Measurements from ENCODE around the gene TMEM255B.

TMEM255B gene

DNA sequence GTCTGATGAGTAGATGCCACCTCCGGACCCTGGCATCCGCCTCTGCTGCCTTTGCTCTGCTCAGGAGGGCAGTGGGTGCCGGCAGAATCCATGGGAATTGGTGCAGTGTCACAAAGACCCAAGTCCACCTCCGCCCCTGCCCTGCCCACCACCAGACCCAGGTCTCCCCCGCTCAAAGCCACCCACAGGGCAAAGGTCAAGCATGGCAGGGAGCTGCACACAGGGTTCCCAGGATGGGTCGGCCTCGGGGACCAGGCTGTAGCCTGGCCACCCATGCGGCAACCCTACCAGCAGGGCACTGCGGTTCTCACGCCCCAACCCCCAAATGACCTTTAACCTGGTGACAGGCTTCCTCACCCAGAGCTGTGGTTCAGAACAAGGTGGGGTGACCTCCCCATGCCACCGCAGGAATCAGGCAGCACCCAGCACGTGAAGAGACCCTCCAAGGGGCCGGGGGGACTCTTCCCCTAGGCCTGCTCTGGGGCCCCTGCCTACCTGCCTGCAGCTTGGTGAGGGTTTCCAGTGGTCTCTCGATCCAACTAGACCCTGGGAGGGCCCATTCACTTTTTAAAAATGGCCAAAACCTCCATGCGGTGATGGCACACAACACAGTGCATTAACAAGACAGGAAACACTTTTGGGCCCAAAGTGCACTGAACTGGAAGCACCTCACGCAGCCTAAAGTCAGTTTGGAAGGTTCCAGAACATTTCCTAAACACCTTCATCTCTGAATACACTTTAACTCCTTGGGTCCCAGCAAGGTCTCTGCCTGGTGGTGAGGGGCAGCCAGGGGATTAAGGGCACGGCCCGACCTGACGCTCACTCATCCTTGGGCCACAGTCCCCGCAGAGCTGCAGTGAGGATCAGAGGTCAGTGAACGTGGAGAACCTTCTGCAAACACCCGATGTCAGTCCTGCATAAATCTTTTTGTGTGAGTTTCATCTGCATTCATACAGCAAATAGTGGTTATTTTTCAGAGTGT is 93.8 kb downstream of the TMEM255B start:
- DNase-seq, result no peak

DNA sequence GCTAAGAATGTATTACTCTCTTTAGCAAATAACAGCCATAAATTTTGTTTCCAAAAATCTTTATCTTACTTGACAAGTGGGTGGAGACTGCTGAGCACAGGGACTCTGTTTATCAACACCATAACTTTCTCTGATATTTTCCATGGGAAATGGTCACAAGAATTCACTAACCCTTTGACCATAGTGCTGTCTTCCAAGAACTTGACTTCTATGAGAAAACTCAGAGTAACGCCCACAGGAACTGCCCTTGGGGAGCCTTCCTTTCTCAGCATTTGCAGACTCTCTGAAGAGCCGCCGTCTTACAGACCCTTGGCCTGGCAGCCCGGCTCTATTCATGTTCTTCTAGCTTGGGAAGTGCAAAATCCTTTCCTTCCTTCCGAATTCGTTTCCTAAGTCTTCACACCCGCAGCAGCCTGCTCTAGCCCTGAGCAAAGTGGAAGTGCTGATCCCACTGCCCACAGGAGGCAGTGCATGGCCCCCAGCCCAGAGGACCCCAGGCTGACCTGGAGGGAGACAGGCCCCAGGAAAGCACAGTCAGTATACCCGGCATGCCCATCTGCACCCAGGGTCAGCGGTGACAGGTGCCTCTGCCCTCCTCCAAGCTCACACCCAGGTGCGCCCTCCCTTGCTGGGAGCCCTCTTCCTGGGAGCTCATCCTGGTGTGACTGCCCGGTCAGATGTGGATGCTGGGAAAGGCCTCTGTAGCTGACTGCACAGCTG is 94.7 kb downstream of the TMEM255B start:
- DNase-seq, result no peak

DNA sequence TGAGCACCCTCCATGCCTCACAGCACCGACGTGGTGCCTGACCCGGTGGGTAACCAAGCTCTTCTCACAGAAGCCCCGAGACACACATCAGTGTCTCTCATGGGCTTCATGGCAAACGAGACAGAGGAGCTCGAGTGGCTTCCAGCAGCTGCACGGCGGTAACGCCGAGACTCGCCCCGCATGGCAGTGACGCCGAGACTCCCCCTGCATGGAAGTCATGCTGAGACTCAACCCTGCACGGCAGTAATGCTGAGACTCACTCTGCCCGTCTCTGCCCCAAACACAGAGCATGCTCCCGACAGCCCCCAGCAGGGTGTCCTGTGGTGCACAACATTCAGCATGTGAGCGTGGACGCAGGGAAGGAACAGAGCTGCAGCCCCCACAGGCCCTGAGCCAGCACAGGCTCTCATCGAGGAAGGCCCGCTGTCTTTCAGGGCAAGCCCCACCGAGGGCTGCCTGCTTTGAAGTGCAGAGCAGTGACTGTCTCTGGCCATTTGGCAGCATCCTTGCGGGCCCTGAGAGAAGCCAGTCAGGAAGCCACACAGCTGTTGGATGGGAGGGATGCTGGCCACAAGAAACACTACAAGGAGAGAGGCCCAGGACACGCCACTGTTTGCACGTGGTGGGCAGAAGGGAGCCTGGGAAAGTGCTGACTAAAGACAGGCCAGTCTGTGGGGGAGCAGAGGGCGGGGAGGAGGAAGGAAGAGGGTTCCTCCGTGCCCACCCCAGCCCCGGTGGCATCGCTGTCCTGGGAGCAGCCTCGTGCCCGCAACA is 95.4 kb downstream of the TMEM255B start:
- no peak for DNase-seq

DNA sequence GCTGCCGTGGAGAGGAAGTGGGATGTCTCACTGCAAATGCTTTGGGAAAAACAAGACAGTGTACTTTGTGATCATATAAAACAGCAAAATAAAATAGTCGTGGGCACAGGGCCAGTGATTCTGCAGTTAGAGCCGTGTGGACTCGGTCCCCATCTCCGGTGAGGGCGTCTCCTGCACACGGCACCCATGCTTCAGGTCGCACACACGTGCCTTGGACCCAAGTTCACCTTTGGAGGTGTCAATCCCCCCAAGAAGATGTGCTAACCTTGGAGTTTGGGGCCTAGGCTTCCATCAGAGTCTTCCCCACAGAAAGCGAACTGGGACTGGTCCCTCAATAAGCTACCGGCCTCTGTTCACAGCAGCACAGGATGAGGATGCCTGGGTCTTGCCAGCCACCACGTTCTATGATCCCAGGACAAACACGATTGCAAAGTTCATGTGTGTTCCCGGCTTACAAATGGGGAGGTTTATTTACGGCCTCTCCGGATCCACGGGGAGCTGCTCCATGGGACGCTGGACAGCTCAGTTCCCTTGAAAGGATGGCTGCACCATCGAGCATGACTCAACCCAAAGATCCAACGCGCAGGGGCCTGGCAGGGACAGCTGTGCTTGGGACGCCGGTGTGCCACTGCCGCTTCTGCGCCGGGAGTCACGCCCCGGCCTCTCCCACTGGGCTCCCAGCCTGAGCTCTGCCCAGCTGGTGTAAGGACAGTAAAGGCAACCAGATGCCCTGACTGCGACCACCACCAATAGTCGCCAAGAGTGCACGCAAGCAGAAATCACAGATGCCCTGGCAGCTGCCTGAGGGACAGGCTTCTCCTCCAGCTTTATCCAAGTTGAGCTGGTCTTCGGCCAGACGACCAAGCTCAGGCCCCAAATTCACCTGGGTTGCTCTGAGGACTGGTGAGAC is 96.2 kb downstream of the TMEM255B start:
- DNase-seq, result no peak

- no peak for DNase-seq
Measured at GRCh38 chr13:113855931-113856715, 97.1 kb downstream of the TMEM255B start.

DNA sequence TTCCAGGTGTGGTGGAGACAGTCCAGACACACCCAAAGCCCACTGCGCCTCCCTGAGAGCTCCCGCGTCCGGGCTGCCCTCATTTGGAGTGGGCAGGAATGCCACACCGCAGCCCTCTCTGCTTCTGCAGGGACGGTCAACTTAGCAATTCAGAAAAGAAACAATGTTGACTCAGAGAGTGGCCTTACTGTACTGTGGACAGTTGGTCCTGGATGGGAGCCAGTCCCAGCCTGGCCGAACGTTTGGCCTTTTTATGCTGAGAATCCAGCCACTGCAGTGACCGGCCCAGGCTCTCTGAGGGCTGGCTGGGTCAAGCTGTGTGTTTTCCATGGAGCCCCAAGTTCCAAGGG is 97.7 kb downstream of the TMEM255B start:
- DNase-seq, result no peak

DNA sequence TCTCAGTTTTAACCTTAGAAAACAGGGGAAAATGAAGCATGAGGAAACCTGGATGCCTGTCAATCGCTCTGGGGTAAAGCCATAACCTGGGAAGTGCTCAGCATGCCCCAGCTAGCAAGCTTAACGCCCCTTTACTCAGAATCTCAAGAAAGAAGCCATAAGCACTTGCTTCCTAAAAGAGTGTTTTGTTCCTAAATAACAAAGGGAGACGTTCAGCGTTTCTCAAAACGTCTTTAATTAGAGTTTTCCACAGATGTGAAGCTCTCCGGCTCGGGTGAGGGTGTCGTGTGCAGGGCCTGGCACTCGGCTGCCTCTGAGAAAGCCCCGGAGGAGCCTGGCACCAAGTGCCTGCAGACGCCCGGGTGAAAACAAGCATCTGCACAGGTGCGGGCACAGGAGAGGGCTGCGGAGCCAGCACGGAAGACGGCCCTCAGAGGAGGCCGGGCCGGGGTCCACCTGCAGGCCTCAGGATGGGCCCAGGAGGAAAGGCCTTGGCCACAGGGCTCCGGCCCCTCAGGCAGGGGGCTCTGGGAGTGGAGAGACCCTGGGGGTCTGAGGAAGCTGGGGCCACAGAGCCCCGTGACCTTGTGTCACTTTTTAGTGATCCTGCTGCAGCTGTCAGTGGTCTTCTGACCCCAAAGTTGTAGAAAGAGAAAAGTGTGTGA is 98.6 kb downstream of the TMEM255B start:
- no peak for DNase-seq

DNA sequence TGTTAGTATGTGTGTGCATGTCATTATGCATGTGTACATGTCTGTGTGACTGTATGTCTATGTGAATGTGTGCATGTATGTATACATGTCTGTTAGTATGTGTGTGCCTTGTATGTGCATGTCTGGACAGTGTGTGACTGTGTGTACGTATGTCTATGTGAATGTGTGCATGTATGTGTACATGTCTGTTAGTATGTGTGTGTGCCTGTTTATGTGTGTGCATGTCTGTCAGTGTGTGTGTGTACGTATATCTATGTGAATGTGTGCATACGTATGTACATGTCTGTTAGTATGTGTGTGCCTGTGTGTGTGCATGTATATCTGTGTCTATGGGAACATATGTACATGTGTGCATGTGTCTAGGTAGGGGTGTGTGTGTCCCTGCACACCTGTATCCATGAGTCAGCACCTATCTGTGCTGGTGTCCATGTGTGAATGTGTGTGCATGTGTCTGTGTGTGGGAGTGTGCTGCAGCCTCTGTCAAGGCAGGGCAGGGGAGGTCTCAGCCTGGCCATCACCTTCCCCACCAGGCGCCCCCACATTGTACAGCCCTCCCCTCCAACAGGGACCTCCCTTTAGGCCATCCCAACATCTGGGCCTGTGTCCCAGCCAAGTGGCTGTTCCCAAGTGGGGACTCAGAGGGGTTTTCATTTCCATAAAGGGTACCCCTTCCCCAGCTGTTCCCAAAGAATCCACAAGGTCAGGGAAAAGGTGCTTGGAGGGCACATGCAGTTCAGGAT is 100.5 kb downstream of the TMEM255B start:
- no peak for DNase-seq

DNA sequence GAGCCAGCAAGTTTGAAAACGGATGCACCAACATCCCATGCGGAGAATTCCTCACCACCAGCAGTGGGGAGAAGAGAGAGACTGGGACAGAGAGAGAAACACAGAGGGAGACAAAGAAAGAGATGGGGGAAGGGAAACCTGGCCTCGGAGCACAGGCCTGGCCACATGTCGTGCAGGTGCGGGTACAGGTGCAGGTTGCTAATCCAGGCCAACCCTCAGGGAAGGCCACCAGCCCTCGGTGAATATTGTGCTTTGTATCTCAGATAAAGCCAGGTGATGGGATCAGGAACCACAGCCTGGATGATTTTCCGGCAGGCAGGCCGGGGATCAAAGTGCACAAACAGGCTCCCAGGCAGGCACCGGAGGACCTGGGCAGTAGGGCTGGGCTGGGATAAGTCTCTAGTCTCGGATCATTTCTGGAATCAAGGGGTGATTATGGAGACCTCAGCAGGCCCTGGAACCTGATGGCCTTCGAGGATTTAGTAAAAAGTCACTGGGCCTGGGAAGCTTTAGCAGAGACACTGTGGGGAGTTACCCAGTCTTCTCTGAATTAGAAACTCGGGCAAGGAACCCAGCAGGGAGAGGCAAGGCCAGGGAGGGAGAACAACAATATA is 101.1 kb downstream of the TMEM255B start:
- no peak for DNase-seq

- DNase-seq, result no peak
Measured at GRCh38 chr13:113860665-113861432, 101.8 kb downstream of the TMEM255B start.

GRCh38 chr13:113861433-113862030 is 102.5 kb downstream of the TMEM255B start:
- no peak for DNase-seq

DNA sequence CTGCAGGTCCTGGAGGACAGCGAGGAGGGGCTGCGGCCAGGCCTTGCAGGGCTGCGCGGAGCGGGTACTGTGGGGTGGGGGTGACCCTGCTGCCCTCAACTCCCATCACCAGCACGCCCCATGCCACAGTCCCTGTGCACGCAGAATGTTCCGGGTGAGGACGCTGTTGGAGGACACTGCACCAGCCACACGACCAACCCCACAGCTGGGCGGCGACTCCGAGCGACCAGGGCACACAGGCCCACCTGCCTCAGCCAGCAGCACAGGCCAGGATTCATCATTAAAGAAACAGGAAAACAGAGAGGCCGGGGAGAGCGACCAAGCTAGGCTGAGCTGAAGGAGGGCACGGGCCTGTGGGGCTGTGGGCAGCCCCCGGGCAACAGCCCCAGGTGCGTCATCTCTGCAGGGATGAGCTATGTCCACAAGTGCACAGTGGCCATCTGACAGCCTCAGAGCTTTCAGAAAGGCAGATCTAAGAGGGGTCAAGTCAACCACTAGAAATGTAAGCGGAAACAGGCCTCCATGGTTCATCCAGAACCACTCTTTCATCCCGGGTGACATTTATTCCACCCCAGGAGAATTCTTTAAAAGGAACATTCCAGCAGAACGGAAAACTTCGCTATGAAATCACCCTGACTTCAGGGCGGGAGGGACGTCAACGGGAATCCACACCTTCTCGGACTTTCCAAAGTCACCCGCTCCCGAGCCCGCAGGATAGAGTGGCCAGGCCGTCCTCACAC is 103.3 kb downstream of the TMEM255B start:
- DNase-seq, result no peak

- DNase-seq, result no peak
Measured at GRCh38 chr13:113862931-113863523, 104.0 kb downstream of the TMEM255B start.

GRCh38 chr13:113863524-113864272 is 104.7 kb downstream of the TMEM255B start, which contains the start of gene GAS6:
Gene GAS6 (minus strand): TSS chr13:113864076. CDS start chr13:113863920, 156 bp downstream.
- no peak for DNase-seq

GRCh38 chr13:113864273-113864890 is 105.4 kb downstream of the TMEM255B start:
- DNase-seq, result no peak

DNA sequence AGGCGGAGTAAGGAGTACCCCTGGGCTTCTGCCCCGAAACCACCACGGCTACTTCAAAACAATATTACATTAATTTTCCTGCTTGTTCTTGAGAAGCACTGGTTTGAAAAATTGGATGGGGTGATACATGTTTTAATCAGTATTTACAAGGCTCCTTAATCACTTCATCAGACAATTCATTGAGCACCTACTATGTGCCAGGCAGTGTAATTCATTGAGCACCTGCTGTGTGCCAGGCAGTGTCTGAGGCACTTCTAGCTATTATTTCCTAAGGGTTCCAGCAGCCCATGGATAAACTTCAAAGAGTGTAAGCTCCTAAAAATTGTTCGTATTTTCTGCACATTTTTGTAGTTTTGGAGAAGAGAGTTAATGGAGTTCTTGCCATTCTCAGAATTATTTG is 106.4 kb downstream of the TMEM255B start:
- no peak for DNase-seq
